ENCODE data around the gene CTSL.
A peak's percentile ranks its signal among the peaks of the same experiment; 100 is the strongest.

Gene CTSL

GRCh38 chr9:87704342-87704741 lies 21.6 kb upstream of the CTSL start:
- no peaks in the 10 kb centered on the region for H3K4me1 ChIP-seq (ENCODE audit: control insufficient read depth, insufficient read depth, low read length)
- H3K4me3 ChIP-seq (ENCODE audit: low read length) = no peak overlapping the region
- H3K27ac ChIP-seq (ENCODE audit: low read depth, low read length) = no peak overlapping the region
- H3K27me3 ChIP-seq (ENCODE audit: control insufficient read depth, insufficient read depth, low read length) = no peaks in the 10 kb centered on the region
- peaks cover 12% of the 10 kb centered on the region for H3K36me3 ChIP-seq (ENCODE audit: control insufficient read depth, insufficient read depth, low read length)
- no peak overlapping the region for H3K9ac ChIP-seq (ENCODE audit: low read length)

GRCh38 chr9:87706066-87706739 lies 19.7 kb upstream of the CTSL start:
- Histone ChIP-seq H3K4me1 (ENCODE audit: control insufficient read depth, insufficient read depth, low read length) (no peaks in the 10 kb centered on the region), H3K4me3 (ENCODE audit: low read length) (no peak overlapping the region), H3K27me3 (ENCODE audit: control insufficient read depth, insufficient read depth, low read length) (no peaks in the 10 kb centered on the region), H3K36me3 (ENCODE audit: control insufficient read depth, insufficient read depth, low read length) (peaks cover 8% of the 10 kb centered on the region), H3K27ac (ENCODE audit: low read depth, low read length) (no peak overlapping the region), H3K9ac (ENCODE audit: low read length) (no peak overlapping the region)

DNA sequence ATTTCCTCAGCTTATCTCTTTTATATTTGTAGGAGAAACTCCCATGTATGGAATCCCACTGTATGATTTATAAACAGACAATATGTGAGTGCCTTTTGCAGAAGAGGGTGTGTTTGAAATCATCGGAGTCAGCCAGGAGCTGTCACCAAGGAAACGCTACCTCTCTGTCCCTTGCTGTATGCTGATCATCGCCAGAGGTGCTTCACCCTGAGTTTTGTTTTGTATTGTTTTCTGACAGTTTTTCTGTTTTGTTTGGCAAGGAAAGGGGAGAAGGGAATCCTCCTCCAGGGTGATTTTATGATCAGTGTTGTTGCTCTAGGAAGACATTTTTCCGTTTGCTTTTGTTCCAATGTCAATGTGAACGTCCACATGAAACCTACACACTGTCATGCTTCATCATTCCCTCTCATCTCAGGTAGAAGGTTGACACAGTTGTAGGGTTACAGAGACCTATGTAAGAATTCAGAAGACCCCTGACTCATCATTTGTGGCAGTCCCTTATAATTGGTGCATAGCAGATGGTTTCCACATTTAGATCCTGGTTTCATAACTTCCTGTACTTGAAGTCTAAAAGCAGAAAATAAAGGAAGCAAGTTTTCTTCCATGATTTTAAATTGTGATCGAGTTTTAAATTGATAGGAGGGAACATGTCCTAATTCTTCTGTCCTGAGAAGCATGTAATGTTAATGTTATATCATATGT lies 18.0 kb upstream of the CTSL start:
- Histone ChIP-seq H3K36me3 (ENCODE audit: control insufficient read depth, insufficient read depth, low read length) (peaks cover 8% of the 10 kb centered on the region), H3K9ac (ENCODE audit: low read length) (no peak overlapping the region), H3K27ac (ENCODE audit: low read depth, low read length) (peak overlapping the region; percentile 10), H3K27me3 (ENCODE audit: control insufficient read depth, insufficient read depth, low read length) (no peaks in the 10 kb centered on the region), H3K4me3 (ENCODE audit: low read length) (no peak overlapping the region), H3K4me1 (ENCODE audit: control insufficient read depth, insufficient read depth, low read length) (no peaks in the 10 kb centered on the region)

- Histone ChIP-seq H3K4me3 (ENCODE audit: low read length) (no peak overlapping the region), H3K36me3 (ENCODE audit: control insufficient read depth, insufficient read depth, low read length) (peaks cover 6% of the 10 kb centered on the region), H3K27me3 (ENCODE audit: control insufficient read depth, insufficient read depth, low read length) (no peaks in the 10 kb centered on the region), H3K4me1 (ENCODE audit: control insufficient read depth, insufficient read depth, low read length) (no peaks in the 10 kb centered on the region), H3K9ac (ENCODE audit: low read length) (no peak overlapping the region), H3K27ac (ENCODE audit: low read depth, low read length) (no peak overlapping the region)
Observed at GRCh38 chr9:87708546-87708945, 17.4 kb upstream of the CTSL start.

DNA sequence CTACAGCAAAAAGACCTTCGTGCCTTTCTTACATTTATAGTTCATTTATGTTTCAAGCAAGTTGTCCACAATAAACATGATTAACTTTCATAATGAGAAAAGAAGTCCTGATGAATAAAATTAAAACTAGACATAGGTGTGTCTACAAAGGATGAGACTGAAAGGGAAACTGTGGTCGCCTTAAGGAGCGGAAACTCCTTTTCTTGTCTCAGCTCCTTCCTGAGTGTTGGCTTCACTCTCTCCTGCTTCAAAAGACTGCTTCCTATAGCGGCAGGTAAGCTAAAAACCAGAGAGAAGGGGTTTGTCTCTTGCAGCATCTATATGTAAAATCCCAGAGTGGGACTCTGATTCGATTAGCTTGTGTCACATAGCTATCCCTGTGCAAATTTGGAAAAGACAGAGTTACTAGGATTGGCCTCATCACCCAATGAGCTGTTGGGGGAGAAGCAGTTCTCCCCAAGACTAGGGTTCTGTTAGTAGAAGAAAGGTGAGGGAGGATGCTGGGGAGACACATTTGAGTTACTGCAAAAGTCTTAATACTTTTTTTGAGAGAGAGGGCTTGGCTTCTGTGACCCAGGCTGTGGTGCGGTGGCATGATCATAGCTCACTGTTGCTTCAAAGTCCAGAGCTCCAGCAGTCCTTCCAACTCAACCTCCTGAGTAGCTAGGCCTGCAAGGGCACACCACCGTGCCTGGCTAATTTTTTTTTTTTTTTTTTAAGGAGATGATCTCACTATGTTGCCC lies 16.8 kb upstream of the CTSL start:
- H3K36me3 ChIP-seq (ENCODE audit: control insufficient read depth, insufficient read depth, low read length) = peaks cover 6% of the 10 kb centered on the region
- H3K4me1 ChIP-seq (ENCODE audit: control insufficient read depth, insufficient read depth, low read length) = no peaks in the 10 kb centered on the region
- H3K9ac ChIP-seq (ENCODE audit: low read length) = no peak overlapping the region
- H3K4me3 ChIP-seq (ENCODE audit: low read length) = no peak overlapping the region
- no peak overlapping the region for H3K27ac ChIP-seq (ENCODE audit: low read depth, low read length)
- no peaks in the 10 kb centered on the region for H3K27me3 ChIP-seq (ENCODE audit: control insufficient read depth, insufficient read depth, low read length)

DNA sequence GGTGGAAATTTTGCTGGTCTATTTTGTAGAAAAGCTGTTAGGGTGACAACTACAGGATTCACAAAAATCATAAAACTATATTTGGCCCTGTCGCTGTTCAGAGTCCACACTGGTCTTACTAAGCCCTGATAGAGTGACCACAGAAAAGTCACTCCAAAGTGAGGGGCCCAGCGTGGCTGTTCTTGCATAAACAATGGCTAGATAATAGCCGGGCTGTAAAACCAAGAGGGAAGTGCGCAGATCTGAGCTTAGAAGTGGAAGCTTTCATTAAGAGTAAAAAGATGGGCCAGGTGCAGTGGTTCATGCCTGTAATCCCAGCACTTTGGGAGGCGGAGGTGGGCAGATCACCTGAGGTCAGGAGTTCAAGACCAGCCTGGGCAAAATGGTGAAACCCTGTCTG lies 15.5 kb upstream of the CTSL start:
- no peak overlapping the region for H3K9ac ChIP-seq (ENCODE audit: low read length)
- H3K4me1 ChIP-seq (ENCODE audit: control insufficient read depth, insufficient read depth, low read length) = peaks cover 2% of the 10 kb centered on the region
- peaks cover 6% of the 10 kb centered on the region for H3K36me3 ChIP-seq (ENCODE audit: control insufficient read depth, insufficient read depth, low read length)
- no peaks in the 10 kb centered on the region for H3K27me3 ChIP-seq (ENCODE audit: control insufficient read depth, insufficient read depth, low read length)
- no peak overlapping the region for H3K27ac ChIP-seq (ENCODE audit: low read depth, low read length)
- H3K4me3 ChIP-seq (ENCODE audit: low read length) = no peak overlapping the region

DNA sequence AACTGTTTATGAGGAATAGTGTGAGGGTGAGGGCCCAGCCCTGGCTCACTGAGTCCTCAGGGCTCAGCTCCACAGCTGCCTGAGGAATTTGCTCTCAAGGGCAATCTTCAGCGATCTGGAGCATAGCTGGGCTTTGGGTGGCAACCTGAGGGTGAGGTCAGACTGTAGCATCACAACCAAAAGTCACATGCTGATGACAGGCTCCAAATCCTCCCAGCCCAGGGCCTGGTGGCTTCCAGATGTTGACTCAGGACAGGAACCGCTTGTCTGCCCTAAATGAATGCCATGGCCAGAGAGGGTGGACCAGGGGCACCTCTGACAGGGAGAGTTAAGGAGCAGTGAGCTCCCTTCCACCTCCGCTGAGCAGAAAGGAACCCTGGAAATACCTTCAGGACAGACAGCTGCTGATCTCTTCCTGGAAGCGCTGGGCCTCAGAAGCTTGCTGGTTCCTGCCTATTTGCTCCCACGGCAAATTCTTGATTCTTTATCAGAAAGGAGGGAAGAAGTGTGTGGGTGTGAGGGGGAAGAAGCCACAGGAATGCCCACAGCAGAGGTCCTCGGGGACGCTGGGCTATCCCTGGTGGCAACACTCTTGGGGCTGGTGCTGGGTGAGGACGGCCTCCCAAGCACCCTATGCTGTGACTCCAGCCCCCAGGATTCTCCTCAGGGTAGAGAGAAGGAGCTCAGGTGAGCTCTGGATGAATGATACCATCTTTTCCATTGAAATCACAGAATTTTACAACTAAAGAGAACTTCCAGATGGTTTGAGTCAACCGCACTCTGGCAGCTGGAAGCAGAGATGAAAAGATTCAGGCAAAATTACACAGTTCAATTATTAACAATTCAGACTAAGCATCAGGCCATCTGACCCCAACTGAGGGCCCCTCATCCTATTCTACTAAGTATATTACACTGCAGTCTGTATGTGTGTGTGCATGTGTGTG lies 13.8 kb upstream of the CTSL start:
- Histone ChIP-seq H3K27me3 (ENCODE audit: control insufficient read depth, insufficient read depth, low read length) (no peaks in the 10 kb centered on the region), H3K4me1 (ENCODE audit: control insufficient read depth, insufficient read depth, low read length) (peaks cover 2% of the 10 kb centered on the region), H3K36me3 (ENCODE audit: control insufficient read depth, insufficient read depth, low read length) (peaks cover 2% of the 10 kb centered on the region), H3K27ac (ENCODE audit: low read depth, low read length) (no peak overlapping the region), H3K9ac (ENCODE audit: low read length) (no peak overlapping the region), H3K4me3 (ENCODE audit: low read length) (no peak overlapping the region)

GRCh38 chr9:87712801-87713277 lies 13.1 kb upstream of the CTSL start:
- H3K36me3 ChIP-seq (ENCODE audit: control insufficient read depth, insufficient read depth, low read length) = no peaks in the 10 kb centered on the region
- H3K9ac ChIP-seq (ENCODE audit: low read length) = no peak overlapping the region
- H3K27me3 ChIP-seq (ENCODE audit: control insufficient read depth, insufficient read depth, low read length) = no peaks in the 10 kb centered on the region
- H3K4me1 ChIP-seq (ENCODE audit: control insufficient read depth, insufficient read depth, low read length) = peaks cover 2% of the 10 kb centered on the region
- peak overlapping the region; percentile 69 for H3K27ac ChIP-seq (ENCODE audit: low read depth, low read length)
- H3K4me3 ChIP-seq (ENCODE audit: low read length) = no peak overlapping the region

DNA sequence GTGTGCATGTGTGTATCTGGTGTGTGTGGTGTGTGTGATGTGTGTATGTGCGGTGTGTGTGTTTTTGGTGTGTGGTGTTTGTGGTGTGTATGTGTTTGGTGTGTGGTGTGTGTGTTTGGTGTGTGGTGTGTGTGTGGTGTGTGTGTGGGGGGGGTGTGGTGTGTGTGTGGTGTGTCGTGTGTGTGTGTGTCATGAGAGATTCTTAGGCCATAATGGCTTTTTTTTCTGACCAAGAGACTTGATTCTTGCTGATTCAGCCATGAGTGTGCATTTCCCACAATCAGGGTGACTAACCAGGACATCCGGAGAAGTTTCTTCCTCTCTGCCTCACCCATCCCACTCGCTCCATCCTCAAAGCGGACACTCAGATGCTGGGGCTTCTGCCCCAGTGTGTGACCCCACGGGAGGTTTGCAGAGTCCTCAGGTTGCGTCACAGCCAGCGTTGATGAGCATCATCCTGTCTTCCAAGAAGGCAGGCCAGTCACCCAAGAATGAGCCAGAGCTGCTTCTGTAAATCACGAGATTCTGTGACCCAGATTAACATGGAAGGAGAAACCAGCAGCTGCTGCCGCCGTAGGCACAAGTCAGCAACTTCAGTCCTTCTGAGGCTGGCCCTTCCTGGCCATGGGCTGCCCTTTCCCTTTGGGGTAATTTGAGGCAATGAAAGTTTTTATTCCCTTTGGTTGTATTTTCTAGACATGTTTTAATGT lies 12.5 kb upstream of the CTSL start:
- Histone ChIP-seq H3K27ac (ENCODE audit: low read depth, low read length) (peak overlapping the region; percentile 69), H3K36me3 (ENCODE audit: control insufficient read depth, insufficient read depth, low read length) (no peaks in the 10 kb centered on the region), H3K4me3 (ENCODE audit: low read length) (no peak overlapping the region), H3K9ac (ENCODE audit: low read length) (no peak overlapping the region), H3K4me1 (ENCODE audit: control insufficient read depth, insufficient read depth, low read length) (peaks cover 2% of the 10 kb centered on the region), H3K27me3 (ENCODE audit: control insufficient read depth, insufficient read depth, low read length) (no peaks in the 10 kb centered on the region)

GRCh38 chr9:87713988-87714330 lies 12.0 kb upstream of the CTSL start:
- H3K4me3 ChIP-seq (ENCODE audit: low read length) = no peak overlapping the region

GRCh38 chr9:87714819-87715218 lies 11.1 kb upstream of the CTSL start:
- no peaks in the 10 kb centered on the region for H3K36me3 ChIP-seq (ENCODE audit: control insufficient read depth, insufficient read depth, low read length)
- H3K27me3 ChIP-seq (ENCODE audit: control insufficient read depth, insufficient read depth, low read length) = no peaks in the 10 kb centered on the region
- no peak overlapping the region for H3K27ac ChIP-seq (ENCODE audit: low read depth, low read length)
- no peak overlapping the region for H3K4me3 ChIP-seq (ENCODE audit: low read length)
- peaks cover 2% of the 10 kb centered on the region for H3K4me1 ChIP-seq (ENCODE audit: control insufficient read depth, insufficient read depth, low read length)
- no peak overlapping the region for H3K9ac ChIP-seq (ENCODE audit: low read length)

More at GRCh38 chr9:87713988-87714330, 12.0 kb upstream of the CTSL start:
- Histone ChIP-seq H3K9ac (ENCODE audit: low read length) (no peak overlapping the region), H3K4me1 (ENCODE audit: control insufficient read depth, insufficient read depth, low read length) (peaks cover 2% of the 10 kb centered on the region), H3K27ac (ENCODE audit: low read depth, low read length) (peak overlapping the region; percentile 69), H3K27me3 (ENCODE audit: control insufficient read depth, insufficient read depth, low read length) (no peaks in the 10 kb centered on the region), H3K36me3 (ENCODE audit: control insufficient read depth, insufficient read depth, low read length) (no peaks in the 10 kb centered on the region)
